Endothelial cell of umbilical vein (primary cell): ENCODE measurements around the gene CAMTA1. TPM values are rescaled to one million over a fixed set of nuclear protein-coding genes. Genes with fewer than 3 reads are reported as not detected.

Source experiments
- BruUV-seq: library from RNA; stranded (reverse); fragments of 400-500 nt; replicated peaks from 2 replicates; lab custom pipeline; 2021; lab: Mats Ljungman, UMichigan
- CTCF ChIA-PET: fragments of 300-600, 350-600 bp; sonication (Branson Sonifier 250); formaldehyde crosslinking; loops from one replicate; lab custom pipeline; 2021; ENCODE audit warnings: antibody characterized with exemption, inconsistent platforms; lab: Charles Lee
- POLR2A ChIA-PET: fragments of 300-600, 350-600 bp; sonication (Branson Sonifier 250); formaldehyde crosslinking; loops from one replicate; lab custom pipeline; 2021; ENCODE audit warnings: antibody characterized with exemption, inconsistent platforms; lab: Charles Lee
- DNase-seq: peaks from one replicate; pipeline ENCODE4 v3.0.0-alpha.2; 2011; ENCODE audit warnings: low read depth, low spot score
- FAIRE-seq: peaks from 2 replicates; lab custom pipeline; 2011; peaks lifted over from hg19 to GRCh38; lab: Jason Lieb, UNC
- H2AFZ ChIP-seq: 2 replicates; pipeline ENCODE4 v1.6.0; 2012; ENCODE audit warnings: low read depth, low read length, control low read depth, inconsistent platforms
- H3K27ac ChIP-seq: 2 replicates; pipeline ENCODE4 v1.5.1; 2011; ENCODE audit warnings: low read depth, mild to moderate bottlenecking, control low read depth, low read length, moderate library complexity; ENCODE audit not compliant: insufficient read depth
- H3K27me3 ChIP-seq, 2 experiments: 2 replicates each; pipeline versions ENCODE4 v1.6.0 to v1.6.1; 2011; ENCODE audit warnings: low read length in 2 of 2, mixed read lengths in 1 of 2; ENCODE audit not compliant: control insufficient read depth in 2 of 2, insufficient read depth in 2 of 2
- H3K36me3 ChIP-seq, 2 experiments: 2 replicates in 1 of 2; 3 replicates in 1 of 2; pipeline ENCODE4 v1.5.1; 2011; ENCODE audit warnings: low read length in 2 of 2, mild to moderate bottlenecking in 1 of 2, moderate library complexity in 1 of 2; ENCODE audit not compliant: control insufficient read depth in 2 of 2, insufficient read depth in 2 of 2; ENCODE audit errors: extremely low read depth in 1 of 2
- H3K4me1 ChIP-seq: 3 replicates; pipeline ENCODE4 v1.5.1; 2011; ENCODE audit warnings: mild to moderate bottlenecking, low read length; ENCODE audit not compliant: control insufficient read depth, insufficient read depth; ENCODE audit errors: extremely low read depth
- H3K4me2 ChIP-seq: 2 replicates; pipeline ENCODE4 v1.6.1; 2011; ENCODE audit warnings: low read length, control low read depth, mixed read lengths; ENCODE audit not compliant: insufficient read depth
- H3K4me3 ChIP-seq, 3 experiments: fragments of 200-600 bp in 1 of 3; sonication (generic), shearing (Covaris generic) in 1 of 3; replicated peaks in 1 of 3; 2 replicates each; pipeline ENCODE4 v1.5.1; 2011 to 2016; ENCODE audit warnings: control low read depth in 3 of 3, low read length in 3 of 3, mild to moderate bottlenecking in 2 of 3, inconsistent platforms in 1 of 3, low read depth in 1 of 3, moderate library complexity in 1 of 3; ENCODE audit not compliant: insufficient read depth in 1 of 3
- H3K79me2 ChIP-seq: 2 replicates; pipeline ENCODE4 v1.6.0; 2012; ENCODE audit warnings: low read length, inconsistent platforms; ENCODE audit not compliant: control insufficient read depth, insufficient read depth
- H3K9ac ChIP-seq: replicated peaks from 2 replicates; pipeline ENCODE3; 2011; ENCODE audit warnings: low read length, control low read depth; ENCODE audit not compliant: insufficient read depth; ENCODE audit errors: extremely low read depth
- H3K9me1 ChIP-seq: replicated peaks from 3 replicates; pipeline ENCODE4 v1.6.0; 2011; ENCODE audit warnings: mild to moderate bottlenecking, low read length; ENCODE audit not compliant: control insufficient read depth, insufficient read depth; ENCODE audit errors: extremely low read depth
- H3K9me3 ChIP-seq: replicated peaks from 2 replicates; pipeline ENCODE4 v1.5.1; 2012; ENCODE audit warnings: low read length, inconsistent platforms; ENCODE audit not compliant: control insufficient read depth, insufficient read depth
- H4K20me1 ChIP-seq: replicated peaks from 2 replicates; pipeline ENCODE3; 2011; ENCODE audit warnings: mild to moderate bottlenecking, low read length; ENCODE audit not compliant: control insufficient read depth, insufficient read depth; ENCODE audit errors: extremely low read depth
- EZH2 ChIP-seq: IDR thresholded peaks from 2 replicates; pipeline ENCODE4 v1.6.1; 2012; ENCODE audit warnings: borderline replicate concordance, low read depth, mild to moderate bottlenecking, moderate library complexity, low read length, inconsistent platforms; ENCODE audit not compliant: severe bottlenecking
- FOS ChIP-seq: IDR thresholded peaks from 2 replicates; pipeline ENCODE4 v1.6.1; 2011; ENCODE audit warnings: mild to moderate bottlenecking, low read length, moderate library complexity, borderline replicate concordance; ENCODE audit not compliant: insufficient read depth
- GATA2 ChIP-seq: IDR thresholded peaks from 2 replicates; pipeline ENCODE4 v1.7.0; 2011; ENCODE audit warnings: low read depth, mild to moderate bottlenecking, moderate library complexity, mixed read lengths, low read length; ENCODE audit not compliant: insufficient read length, insufficient read depth
- JUN ChIP-seq: IDR thresholded peaks from 2 replicates; pipeline ENCODE4 v1.6.1; 2011; ENCODE audit warnings: borderline replicate concordance, low read depth; ENCODE audit not compliant: insufficient read length, insufficient read depth
- MYC ChIP-seq: IDR thresholded peaks from one replicate; pipeline ENCODE4 v1.6.1; 2011; ENCODE audit warnings: mild to moderate bottlenecking, low read depth, low read length
- POLR2A ChIP-seq: IDR thresholded peaks from 2 replicates; pipeline ENCODE4 v1.6.1; 2012; ENCODE audit warnings: low read depth, mild to moderate bottlenecking, control low read depth, low read length
- POLR2AphosphoS5 ChIP-seq: IDR thresholded peaks from 2 replicates; pipeline ENCODE4 v1.6.1; 2012; ENCODE audit warnings: low read depth, mild to moderate bottlenecking, control low read depth, low read length, moderate library complexity; ENCODE audit not compliant: insufficient read depth
- dilution Hi-C: fragments of 300-500 bp; cut with MboI; formaldehyde crosslinking; loops from one replicate; pipeline ENCODE4 v1.15.0; 2019; ENCODE audit warnings: low sequenced_read_pairs; ENCODE audit not compliant: extremely low pct_ligation_motif_present
- intact Hi-C: fragments of 100-400 bp; cut with micrococcal nuclease; formaldehyde crosslinking; loops from one replicate; pipeline ENCODE4 v1.10.0; 2022
- polyA plus RNA-seq, 4 experiments: library from polyadenylated mRNA; depleted of rRNA in 3 of 4; stranded (reverse) in 3 of 4; unstranded in 1 of 4; fragments of >200 nt; gene quantifications; 2 replicates each; pipeline versions ENCODE4 v1.2.1 to v1.2.3, GENCODE V29; 2011 to 2012; ENCODE audit warnings: missing spikeins in 1 of 4
- total RNA-seq: library from RNA; stranded (reverse); gene quantifications from 2 replicates; pipeline ENCODE4 v1.2.3, GENCODE V29; 2021
- TF ChIP-seq, protein P1 (sequence below), 2 donors: IDR thresholded peaks; 1 replicate in 1 of 2; 2 replicates in 1 of 2; pipeline ENCODE4 v1.5.1; 2011; ENCODE audit warnings: low read length in 2 of 2, mild to moderate bottlenecking in 2 of 2, moderate library complexity in 2 of 2, control low read depth in 1 of 2, inconsistent platforms in 1 of 2, low read depth in 1 of 2; ENCODE audit not compliant: insufficient read depth in 1 of 2; ENCODE audit errors: extremely low read depth in 1 of 2
- TF ChIP-seq, protein P2 (sequence below): IDR thresholded peaks from 2 replicates; pipeline ENCODE4 v1.6.1; 2011; ENCODE audit not compliant: insufficient read depth, insufficient read length

Gene CAMTA1
- total and polyA plus RNA-seq, 2 donors (not counting 3 experiments of a cell fraction or from before 2014, with no cell fraction given) = 50.8 to 92.7 TPM

GRCh38 chr1:7447093-7447492 lies 661.8 kb downstream of the CAMTA1 start:
- ChIA-PET POLR2A (no interaction called here), CTCF (no interaction called here)
- no peak overlapping the region for H2AFZ ChIP-seq
- H3K4me3 ChIP-seq = no peak overlapping the region
- H3K79me2 ChIP-seq = no peaks in the 10 kb centered on the region
- intact Hi-C loops = no loop called here
- TF ChIP-seq, protein P1, sequence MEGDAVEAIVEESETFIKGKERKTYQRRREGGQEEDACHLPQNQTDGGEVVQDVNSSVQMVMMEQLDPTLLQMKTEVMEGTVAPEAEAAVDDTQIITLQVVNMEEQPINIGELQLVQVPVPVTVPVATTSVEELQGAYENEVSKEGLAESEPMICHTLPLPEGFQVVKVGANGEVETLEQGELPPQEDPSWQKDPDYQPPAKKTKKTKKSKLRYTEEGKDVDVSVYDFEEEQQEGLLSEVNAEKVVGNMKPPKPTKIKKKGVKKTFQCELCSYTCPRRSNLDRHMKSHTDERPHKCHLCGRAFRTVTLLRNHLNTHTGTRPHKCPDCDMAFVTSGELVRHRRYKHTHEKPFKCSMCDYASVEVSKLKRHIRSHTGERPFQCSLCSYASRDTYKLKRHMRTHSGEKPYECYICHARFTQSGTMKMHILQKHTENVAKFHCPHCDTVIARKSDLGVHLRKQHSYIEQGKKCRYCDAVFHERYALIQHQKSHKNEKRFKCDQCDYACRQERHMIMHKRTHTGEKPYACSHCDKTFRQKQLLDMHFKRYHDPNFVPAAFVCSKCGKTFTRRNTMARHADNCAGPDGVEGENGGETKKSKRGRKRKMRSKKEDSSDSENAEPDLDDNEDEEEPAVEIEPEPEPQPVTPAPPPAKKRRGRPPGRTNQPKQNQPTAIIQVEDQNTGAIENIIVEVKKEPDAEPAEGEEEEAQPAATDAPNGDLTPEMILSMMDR (IDR thresholded peaks at IDR 0.05; ENCODE audit: extremely low read depth in 1 of 2, insufficient read depth in 1 of 2, low read depth in 1 of 2, low read length in 2 of 2) = no peak
- TF ChIP-seq EZH2 = no peak
- TF ChIP-seq JUN = no peak
- TF ChIP-seq POLR2A = no peak
- no peak for TF ChIP-seq POLR2AphosphoS5
- no peak for TF ChIP-seq FOS
- TF ChIP-seq, protein P2, sequence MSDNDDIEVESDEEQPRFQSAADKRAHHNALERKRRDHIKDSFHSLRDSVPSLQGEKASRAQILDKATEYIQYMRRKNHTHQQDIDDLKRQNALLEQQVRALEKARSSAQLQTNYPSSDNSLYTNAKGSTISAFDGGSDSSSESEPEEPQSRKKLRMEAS = no peak
- no peak for TF ChIP-seq MYC
- TF ChIP-seq GATA2 = no peak
- no peak overlapping the region for H3K9ac ChIP-seq
- BruUV-seq = no TSS peak
- no peaks in the 10 kb centered on the region for H3K9me3 ChIP-seq
- H3K27me3 ChIP-seq = no peaks in the 10 kb centered on the region
- DNase-seq (no peak), FAIRE-seq (no peak)
- H3K9me1 ChIP-seq = no peaks in the 10 kb centered on the region
- no peaks in the 10 kb centered on the region for H4K20me1 ChIP-seq
- dilution Hi-C loops = no loop called here
- no peak overlapping the region for H3K4me2 ChIP-seq
- no peak overlapping the region for H3K27ac ChIP-seq
- H3K36me3 ChIP-seq = no peaks in the 10 kb centered on the region
- H3K4me1 ChIP-seq = no peaks in the 10 kb centered on the region
